ENCODE measurements around the gene ZNF385C.

- TF ChIP-seq, protein P1, sequence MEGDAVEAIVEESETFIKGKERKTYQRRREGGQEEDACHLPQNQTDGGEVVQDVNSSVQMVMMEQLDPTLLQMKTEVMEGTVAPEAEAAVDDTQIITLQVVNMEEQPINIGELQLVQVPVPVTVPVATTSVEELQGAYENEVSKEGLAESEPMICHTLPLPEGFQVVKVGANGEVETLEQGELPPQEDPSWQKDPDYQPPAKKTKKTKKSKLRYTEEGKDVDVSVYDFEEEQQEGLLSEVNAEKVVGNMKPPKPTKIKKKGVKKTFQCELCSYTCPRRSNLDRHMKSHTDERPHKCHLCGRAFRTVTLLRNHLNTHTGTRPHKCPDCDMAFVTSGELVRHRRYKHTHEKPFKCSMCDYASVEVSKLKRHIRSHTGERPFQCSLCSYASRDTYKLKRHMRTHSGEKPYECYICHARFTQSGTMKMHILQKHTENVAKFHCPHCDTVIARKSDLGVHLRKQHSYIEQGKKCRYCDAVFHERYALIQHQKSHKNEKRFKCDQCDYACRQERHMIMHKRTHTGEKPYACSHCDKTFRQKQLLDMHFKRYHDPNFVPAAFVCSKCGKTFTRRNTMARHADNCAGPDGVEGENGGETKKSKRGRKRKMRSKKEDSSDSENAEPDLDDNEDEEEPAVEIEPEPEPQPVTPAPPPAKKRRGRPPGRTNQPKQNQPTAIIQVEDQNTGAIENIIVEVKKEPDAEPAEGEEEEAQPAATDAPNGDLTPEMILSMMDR (IDR thresholded peaks at IDR 0.05), result no peak
- no peak for TF ChIP-seq POLR2AphosphoS5 (IDR thresholded peaks at IDR 0.05)
- TF ChIP-seq POLR2A (IDR thresholded peaks at IDR 0.05), result no peak
Measured at GRCh38 chr17:42098730-42099399, 592 bp upstream of the ZNF385C start.

Measured in breast epithelium (tissue), 3 donors.